Measurements from ENCODE around the gene IL17C. TPM values are rescaled to one million over a fixed set of nuclear protein-coding genes. Genes with fewer than 3 reads are reported as not detected.

IL17C gene
- total and polyA plus RNA-seq, 9 of the 15 experiments (the other 6 are each of a cell fraction or from before 2014, with no cell fraction given): not detected

- ChIA-PET POLR2A (interaction anchor here (0.6 to 1.1 kb wide), 4 partner anchors 11 to 222 kb away, joined by 3 read pairs; no protein-coding TSS in a partner anchor), CTCF (ENCODE audit: low intra/inter-chr PET ratio) (no interaction called here)
- DNase-seq (ENCODE audit: extremely low read depth in 1 of 4, low spot score in 3 of 4) (peak; percentile 60 to 72 (median 63)), ATAC-seq (peak; percentile 77), FAIRE-seq (peak; percentile 15)
- WGBS (ENCODE audit: insufficient coverage, low coverage, missing lambda C conversion rate): 59% methylated on average over 29 of the region's 31 CpGs
- Histone ChIP-seq H3K9me3 (replicated peaks; ENCODE audit: control insufficient read depth, insufficient read depth, low read depth, low read length) (no peaks in the 10 kb centered on the region), H3K4me3 (no peak overlapping the region), H3K9me1 (ENCODE audit: control insufficient read depth, insufficient read depth, low read length) (no peaks in the 10 kb centered on the region), H2AFZ (ENCODE audit: low read depth, low read length) (no peak overlapping the region), H3K79me2 (ENCODE audit: control insufficient read depth, insufficient read depth, low read length) (no peaks in the 10 kb centered on the region), H3K4me1 (replicated peaks in 1 of 2; ENCODE audit: control insufficient read depth in 2 of 2, insufficient read depth in 2 of 2, low read length in 2 of 2) (peaks cover 7 to 56% of the 10 kb centered on the region in 2 experiments; a peak in 3 of 5 replicates), H3K36me3 (ENCODE audit: control insufficient read depth, insufficient read depth, low read length) (no peaks in the 10 kb centered on the region), H3K27ac (ENCODE audit: extremely low read depth, low read depth, low read length) (no peak overlapping the region), H3K27me3 (ENCODE audit: control insufficient read depth in 2 of 2, insufficient read depth in 2 of 2, low read length in 2 of 2) (no peaks in the 10 kb centered on the region), H3K4me2 (ENCODE audit: insufficient read depth, low read length) (no peak overlapping the region), H4K20me1 (replicated peaks; ENCODE audit: control insufficient read depth, insufficient read depth, low read length) (no peaks in the 10 kb centered on the region; the same call in 1 of the 2 replicates), H3K9ac (ENCODE audit: insufficient read depth in 1 of 2, low read depth in 2 of 2, low read length in 2 of 2) (peak overlapping the region in 1 of 2 experiments; percentile 50; a peak in 2 of 4 replicates)
- BruUV-seq (replicated peaks): no TSS peak
- intact Hi-C loops (cut with micrococcal nuclease): no loop called here
- in situ Hi-C loops (cut with MboI): no loop called here
- no peak for TF ChIP-seq HEY1 (CRISPR knock-in tag; IDR thresholded peaks at IDR 0.05; ENCODE audit: borderline replicate concordance)
- TF ChIP-seq REST (IDR thresholded peaks at IDR 0.05; ENCODE audit: borderline replicate concordance): peak; percentile 23; the same call in 1 of the 2 replicates
- no peak for TF ChIP-seq REST (CRISPR knock-in tag; IDR thresholded peaks at IDR 0.05; ENCODE audit: low read depth)
- no peak for TF ChIP-seq MAFG (tag; conservative IDR thresholded peaks at IDR 0.05)
- TF ChIP-seq CTCF (IDR thresholded peaks at IDR 0.05 in 2 of 3, conservative IDR thresholded peaks at IDR 0.05 in 1 of 3; ENCODE audit: insufficient read depth in 2 of 3, low read depth in 1 of 3, low read length in 3 of 3): peak; percentile 69 to 76 (median 76)
- TF ChIP-seq NUFIP1 (IDR thresholded peaks at IDR 0.05; ENCODE audit: partially characterized antibody): peak; percentile 17
- peak; percentile 47 for TF ChIP-seq CTCFL (IDR thresholded peaks at IDR 0.05; ENCODE audit: borderline replicate concordance, insufficient read depth, low read depth, low read length, poor library complexity, severe bottlenecking)
- TF ChIP-seq SAP30 (IDR thresholded peaks at IDR 0.05; ENCODE audit: borderline replicate concordance, insufficient read depth, low read depth, low read length, poor library complexity, severe bottlenecking): no peak
Measured at GRCh38 chr16:88681084-88681680, 42.8 kb downstream of the IL17C start.

Measured in K562 (cell line).